Prostate gland (tissue), 2 donors: Measurements from ENCODE around the gene GTPBP6. TPM values are rescaled to one million over a fixed set of nuclear protein-coding genes. Genes with fewer than 3 reads are reported as not detected.

Experiments
- DNase-seq: peaks from one replicate; pipeline ENCODE4 v3.0.0-alpha.2; 2019; ENCODE audit warnings: low spot score
- H3K27ac ChIP-seq, 2 donors: fragments of 200-600 bp; sonication (generic); 2 replicates each; pipeline ENCODE4 v1.5.1; 2017 to 2019
- H3K27me3 ChIP-seq: fragments of 200-600 bp; sonication (generic); replicated peaks from 2 replicates; pipeline ENCODE4 v1.5.1; 2019; ENCODE audit not compliant: insufficient read depth
- H3K36me3 ChIP-seq, 2 donors: fragments of 200-600 bp; sonication (generic); 1 replicate in 1 of 2; 2 replicates in 1 of 2; pipeline versions ENCODE4 v1.5.1 to v1.8.1; 2017 to 2019
- H3K4me1 ChIP-seq: fragments of 200-600 bp; sonication (generic); replicated peaks from 2 replicates; pipeline ENCODE4 v1.5.1; 2019
- H3K4me3 ChIP-seq, 2 donors: fragments of 200-600 bp; sonication (generic); 2 replicates each; pipeline ENCODE4 v1.5.1; 2017 to 2019
- H3K9me3 ChIP-seq: fragments of 200-600 bp; sonication (generic); 2 replicates; pipeline ENCODE4 v1.5.1; 2017
- POLR2A ChIP-seq: fragments of 450-650 bp; IDR thresholded peaks from one replicate; pipeline ENCODE4 v1.6.1; 2016; ENCODE audit warnings: antibody characterized with exemption, mild to moderate bottlenecking
- POLR2AphosphoS5 ChIP-seq: sonication (generic); formaldehyde crosslinking; IDR thresholded peaks from one replicate; pipeline ENCODE4 v1.6.1; 2017; ENCODE audit warnings: antibody characterized with exemption
- WGBS: methylation state at CpG from one replicate; pipeline ENCODE4 v1.1.5; 2018; 5-methylcytosine and 5-hydroxymethylcytosine counted together
- intact Hi-C: fragments of 100-400 bp; cut with DNase I; formaldehyde crosslinking; loops from one replicate; pipeline ENCODE4 v1.14.2; 2022
- total RNA-seq, 2 donors: library from RNA; depleted of rRNA; stranded (reverse); fragments of >200 nt; gene quantifications; one replicate each; pipeline ENCODE4 v1.1.0, GENCODE V29; 2016
- TF ChIP-seq, protein P1 (sequence below), 4 experiments: fragments of 200-600 bp in 2 of 4; fragments of 450-650 bp in 2 of 4; sonication (generic) in 2 of 4; IDR thresholded peaks; 1 replicate in 3 of 4; 2 replicates in 1 of 4; pipeline ENCODE4 v1.5.1; 2016 to 2019; ENCODE audit warnings: antibody characterized with exemption in 4 of 4, mild to moderate bottlenecking in 2 of 4, moderate library complexity in 2 of 4

The GTPBP6 gene
- total RNA-seq, 2 donors from 2014 or later = 43.9 to 69.6 TPM

DNA sequence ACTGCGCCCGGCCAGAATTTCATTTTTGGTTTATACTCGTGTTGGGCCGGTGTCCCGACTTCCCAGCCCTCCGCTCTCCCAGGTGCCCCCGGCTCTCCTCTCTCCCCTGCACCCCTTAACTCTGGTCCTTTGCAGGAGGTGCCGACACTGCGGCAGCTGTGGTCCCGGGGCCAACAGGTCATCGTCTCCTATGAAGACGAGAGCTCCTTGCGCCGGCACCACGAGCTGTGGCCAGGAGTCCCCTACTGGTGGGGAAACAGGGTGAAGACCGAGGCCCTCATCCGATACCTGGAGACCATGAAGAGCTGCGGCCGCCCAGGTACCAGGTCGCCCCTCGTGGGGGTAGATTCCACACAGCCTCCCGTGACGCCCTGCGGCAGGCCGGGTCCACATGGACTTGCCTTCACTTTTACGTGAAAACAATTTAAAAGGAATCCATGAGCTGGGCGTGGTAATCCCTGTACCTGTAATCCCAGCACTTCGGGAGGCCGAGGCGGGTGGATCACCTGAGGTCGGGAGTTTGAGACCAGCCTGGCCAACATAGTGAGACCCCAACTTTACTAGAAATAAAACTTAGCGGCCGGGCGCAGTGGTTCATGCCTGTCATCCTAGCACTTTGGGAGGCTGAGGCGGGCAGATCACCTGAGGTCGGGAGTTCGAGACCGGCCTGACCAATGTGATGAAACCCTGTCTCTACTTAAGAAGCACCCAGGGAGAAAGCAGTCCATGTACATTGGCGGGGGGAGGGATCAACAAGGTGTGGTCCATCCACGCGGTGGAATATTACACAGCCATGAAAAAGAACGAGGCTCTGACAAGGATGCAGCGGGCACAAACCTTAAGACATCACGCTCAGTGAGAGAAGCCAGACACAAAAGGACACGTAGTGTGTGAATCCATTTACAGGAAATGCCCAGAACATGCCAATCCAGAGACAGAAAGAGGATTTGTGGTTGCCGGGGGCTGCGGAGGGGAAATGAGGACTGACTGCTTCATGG is 25.4 kb downstream of the GTPBP6 start:
- no peaks in the 10 kb centered on the region for H3K27me3 ChIP-seq
- no peak for DNase-seq
- TF ChIP-seq POLR2A (no peak), POLR2AphosphoS5 (no peak)
- TF ChIP-seq, protein P1, sequence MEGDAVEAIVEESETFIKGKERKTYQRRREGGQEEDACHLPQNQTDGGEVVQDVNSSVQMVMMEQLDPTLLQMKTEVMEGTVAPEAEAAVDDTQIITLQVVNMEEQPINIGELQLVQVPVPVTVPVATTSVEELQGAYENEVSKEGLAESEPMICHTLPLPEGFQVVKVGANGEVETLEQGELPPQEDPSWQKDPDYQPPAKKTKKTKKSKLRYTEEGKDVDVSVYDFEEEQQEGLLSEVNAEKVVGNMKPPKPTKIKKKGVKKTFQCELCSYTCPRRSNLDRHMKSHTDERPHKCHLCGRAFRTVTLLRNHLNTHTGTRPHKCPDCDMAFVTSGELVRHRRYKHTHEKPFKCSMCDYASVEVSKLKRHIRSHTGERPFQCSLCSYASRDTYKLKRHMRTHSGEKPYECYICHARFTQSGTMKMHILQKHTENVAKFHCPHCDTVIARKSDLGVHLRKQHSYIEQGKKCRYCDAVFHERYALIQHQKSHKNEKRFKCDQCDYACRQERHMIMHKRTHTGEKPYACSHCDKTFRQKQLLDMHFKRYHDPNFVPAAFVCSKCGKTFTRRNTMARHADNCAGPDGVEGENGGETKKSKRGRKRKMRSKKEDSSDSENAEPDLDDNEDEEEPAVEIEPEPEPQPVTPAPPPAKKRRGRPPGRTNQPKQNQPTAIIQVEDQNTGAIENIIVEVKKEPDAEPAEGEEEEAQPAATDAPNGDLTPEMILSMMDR (IDR thresholded peaks at IDR 0.05) = no peak
- no peaks in the 10 kb centered on the region for H3K4me1 ChIP-seq
- H3K27ac ChIP-seq = no peak overlapping the region
- no peak overlapping the region for H3K4me3 ChIP-seq
- intact Hi-C loops = no loop called here
- 97% methylated on average over 47 of the region's 47 CpGs for WGBS
- H3K36me3 ChIP-seq = no peaks in the 10 kb centered on the region
- H3K9me3 ChIP-seq = no peaks in the 10 kb centered on the region

DNA sequence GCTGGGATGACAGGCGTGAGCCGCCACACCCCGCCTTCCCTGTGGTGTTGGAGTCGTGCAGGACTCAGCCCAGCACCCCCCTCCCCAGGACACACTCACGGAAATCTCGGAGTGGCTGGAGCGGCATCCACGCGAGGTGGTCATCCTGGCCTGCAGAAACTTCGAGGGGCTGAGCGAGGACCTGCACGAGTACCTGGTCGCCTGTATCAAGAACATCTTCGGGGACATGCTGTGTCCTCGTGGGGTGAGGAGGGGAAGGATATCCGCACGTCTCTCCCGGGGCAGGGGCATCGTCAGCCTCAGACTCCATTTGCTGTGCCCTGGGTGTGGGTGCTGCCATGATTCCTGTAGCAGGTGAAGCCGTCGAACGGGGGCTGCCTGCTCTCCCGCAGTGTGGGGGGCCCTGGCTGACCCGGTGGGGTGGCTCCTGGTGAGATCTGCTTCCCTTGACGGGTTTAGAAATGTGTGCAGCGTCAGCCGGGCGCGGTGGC is 27.1 kb downstream of the GTPBP6 start:
- Histone ChIP-seq H3K36me3 (no peaks in the 10 kb centered on the region), H3K4me3 (no peak overlapping the region), H3K4me1 (no peaks in the 10 kb centered on the region), H3K27ac (no peak overlapping the region), H3K27me3 (no peaks in the 10 kb centered on the region), H3K9me3 (no peaks in the 10 kb centered on the region)
- no peak for DNase-seq
- TF ChIP-seq, protein P1 (IDR thresholded peaks at IDR 0.05) = no peak
- WGBS = 97% methylated on average over 28 of the region's 29 CpGs
- intact Hi-C loops = no loop called here

DNA sequence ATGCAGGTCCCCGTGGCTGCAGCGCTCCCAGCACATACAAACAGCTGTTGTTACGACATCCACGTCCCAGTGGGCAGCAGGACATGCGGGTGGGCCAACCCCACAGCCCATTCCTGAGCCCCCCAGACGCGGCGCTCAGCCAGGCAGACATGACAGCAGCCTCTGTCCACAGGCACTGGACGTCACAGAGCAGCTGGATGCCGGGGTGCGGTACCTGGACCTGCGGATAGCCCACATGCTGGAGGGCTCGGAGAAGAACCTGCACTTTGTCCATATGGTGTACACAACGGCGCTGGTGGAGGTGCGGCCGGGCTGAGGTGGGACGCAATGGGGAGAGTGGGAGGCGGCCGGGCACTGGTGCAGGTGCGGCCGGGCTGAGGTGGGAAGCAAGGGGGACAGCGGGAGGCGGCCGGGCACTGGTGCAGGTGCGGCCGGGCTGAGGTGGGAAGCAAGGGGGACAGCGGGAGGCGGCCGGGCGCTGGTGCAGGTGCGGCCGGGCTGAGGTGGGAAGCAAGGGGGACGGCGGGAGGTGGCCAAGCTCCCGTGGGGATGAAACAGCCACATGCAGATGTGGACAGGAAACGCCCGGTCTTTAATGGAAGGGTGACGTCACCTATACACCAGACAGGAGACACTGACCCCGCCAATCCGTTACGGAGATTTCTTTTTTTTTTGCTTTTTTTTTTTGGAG is 28.0 kb downstream of the GTPBP6 start:
- DNase-seq = no peak
- 87% methylated on average over 39 of the region's 42 CpGs for WGBS
- Histone ChIP-seq H3K4me1 (no peaks in the 10 kb centered on the region), H3K4me3 (no peak overlapping the region), H3K27ac (no peak overlapping the region), H3K36me3 (no peaks in the 10 kb centered on the region), H3K27me3 (no peaks in the 10 kb centered on the region), H3K9me3 (no peaks in the 10 kb centered on the region)
- TF ChIP-seq POLR2A (no peak), POLR2AphosphoS5 (no peak)
- TF ChIP-seq, protein P1 (IDR thresholded peaks at IDR 0.05) = no peak
- intact Hi-C loops = no loop called here

DNA sequence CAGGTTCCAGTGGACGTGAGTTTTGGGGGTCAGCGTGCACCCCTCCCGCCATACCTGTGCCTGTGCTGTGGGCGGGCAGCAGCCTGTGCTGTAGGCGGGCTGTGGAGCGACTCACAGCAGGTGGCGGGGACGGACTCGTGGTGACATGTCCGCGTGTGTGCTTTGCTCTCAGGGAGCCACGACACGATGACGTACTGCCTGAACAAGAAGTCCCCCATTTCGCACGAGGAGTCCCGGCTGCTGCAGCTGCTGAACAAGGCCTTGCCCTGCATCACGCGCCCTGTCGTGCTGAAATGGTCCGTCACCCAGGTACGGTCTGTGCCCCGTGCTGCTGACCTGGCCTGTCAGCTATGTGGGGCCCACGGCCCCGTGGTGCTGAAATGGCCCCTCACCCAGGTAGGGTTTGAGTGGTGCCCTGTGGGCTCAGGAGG is 30.0 kb downstream of the GTPBP6 start:
- TF ChIP-seq POLR2A = no peak
- TF ChIP-seq POLR2AphosphoS5 = no peak
- TF ChIP-seq, protein P1 (IDR thresholded peaks at IDR 0.05) = no peak
- 89% methylated on average over 23 of the region's 25 CpGs for WGBS
- Histone ChIP-seq H3K4me3 (no peak overlapping the region), H3K9me3 (no peaks in the 10 kb centered on the region), H3K36me3 (no peaks in the 10 kb centered on the region), H3K4me1 (no peaks in the 10 kb centered on the region), H3K27ac (no peak overlapping the region), H3K27me3 (no peaks in the 10 kb centered on the region)
- intact Hi-C loops = no loop called here
- no peak for DNase-seq
